A673 (cell line): ENCODE data around the gene FAM241B. TPM values are rescaled to one million over a fixed set of nuclear protein-coding genes. Genes with fewer than 3 reads are reported as not detected.

Experiments used
- BruUV-seq: library from RNA; stranded (reverse); fragments of 400-500 nt; replicated peaks from 2 replicates; lab custom pipeline; 2021; lab: Mats Ljungman, UMichigan
- CTCF ChIA-PET: fragments of 300-600 bp; sonication (Branson Sonifier 250); formaldehyde crosslinking; loops from one replicate; lab custom pipeline; 2022; ENCODE audit warnings: antibody characterized with exemption; lab: Charles Lee
- POLR2A ChIA-PET: fragments of 300-600 bp; sonication (Branson Sonifier 250); formaldehyde crosslinking; loops from one replicate; lab custom pipeline; 2022; ENCODE audit warnings: antibody characterized with exemption; ENCODE audit not compliant: low non-redundant PET; lab: Charles Lee
- DNase-seq: peaks from one replicate; pipeline ENCODE4 v3.0.0-alpha.2; 2015; ENCODE audit warnings: low spot score
- H3K27ac ChIP-seq: fragments of 200-600 bp; sonication (generic); 2 replicates; pipeline ENCODE4 v1.5.1; 2016; ENCODE audit warnings: mixed run types, low read depth, mild to moderate bottlenecking, mixed read lengths, antibody characterized with exemption, low read length; ENCODE audit not compliant: poor library complexity, severe bottlenecking
- H3K27me3 ChIP-seq: fragments of 200-600 bp; sonication (generic); replicated peaks from 2 replicates; pipeline ENCODE4 v1.6.1; 2017; ENCODE audit warnings: mixed run types, low read depth, mild to moderate bottlenecking, mixed read lengths, antibody characterized with exemption, low read length; ENCODE audit not compliant: insufficient read depth, poor library complexity
- H3K36me3 ChIP-seq: fragments of 200-600 bp; sonication (generic); 2 replicates; pipeline ENCODE4 v1.6.1; 2016; ENCODE audit warnings: mixed run types, mild to moderate bottlenecking, mixed read lengths, antibody characterized with exemption, low read length; ENCODE audit not compliant: insufficient read depth, poor library complexity, severe bottlenecking
- H3K4me1 ChIP-seq: fragments of 200-600 bp; sonication (generic); 2 replicates; pipeline ENCODE4 v1.6.1; 2017; ENCODE audit warnings: mixed run types, mild to moderate bottlenecking, mixed read lengths, antibody characterized with exemption, low read length; ENCODE audit not compliant: insufficient read depth, poor library complexity, severe bottlenecking
- H3K4me3 ChIP-seq: fragments of 200-600 bp; sonication (generic); 2 replicates; pipeline ENCODE4 v1.5.1; 2016; ENCODE audit warnings: low read depth, mixed run types, mild to moderate bottlenecking, mixed read lengths, low read length; ENCODE audit not compliant: poor library complexity, severe bottlenecking
- H3K9me3 ChIP-seq: fragments of 200-600 bp; sonication (generic); 2 replicates; pipeline ENCODE4 v1.6.1; 2016; ENCODE audit warnings: mixed run types, low read depth, mild to moderate bottlenecking, mixed read lengths, antibody characterized with exemption, low read length; ENCODE audit not compliant: poor library complexity, severe bottlenecking
- CTCF ChIP-seq: fragments of 300-800, 200-600 bp; sonication (generic); conservative IDR thresholded peaks from 2 replicates; pipeline ENCODE4 v1.5.1; 2017; ENCODE audit warnings: low read depth, mild to moderate bottlenecking, antibody characterized with exemption, low read length, moderate library complexity, mixed read lengths
- EZH2 ChIP-seq: fragments of 200-600 bp; sonication (generic); IDR thresholded peaks from 2 replicates; pipeline ENCODE4 v1.6.1; 2017; ENCODE audit warnings: borderline replicate concordance, low read depth, mild to moderate bottlenecking, mixed read lengths, antibody characterized with exemption, low read length; ENCODE audit not compliant: poor library complexity, severe bottlenecking
- intact Hi-C: fragments of 100-400 bp; cut with micrococcal nuclease; formaldehyde crosslinking; loops from one replicate; pipeline ENCODE4 v1.10.0; 2022; ENCODE audit not compliant: unreplicated experiment
- total RNA-seq: library from RNA; stranded (reverse); gene quantifications from 2 replicates; pipeline ENCODE4 v1.2.3, GENCODE V29; 2021

Gene FAM241B
- total RNA-seq, 1 experiment from 2014 or later = 4.2 TPM

- intact Hi-C loops = no loop called here
- DNase-seq = no peak
Observed at GRCh38 chr10:69631566-69631965, 1.5 kb downstream of the FAM241B start.

GRCh38 chr10:69632516-69633199 lies 2.6 kb downstream of the FAM241B start:
- POLR2A ChIA-PET = no interaction called here
- no TSS peak for BruUV-seq
- intact Hi-C loops = no loop called here
- Histone ChIP-seq H3K4me3 (no peak overlapping the region), H3K4me1 (no peaks in the 10 kb centered on the region), H3K27ac (no peak overlapping the region), H3K36me3 (no peaks in the 10 kb centered on the region), H3K9me3 (no peaks in the 10 kb centered on the region), H3K27me3 (peaks cover 6% of the 10 kb centered on the region)
- DNase-seq = no peak
- no peak for TF ChIP-seq EZH2
- no peak for TF ChIP-seq CTCF
- CTCF ChIA-PET = interaction anchor here (0.9 kb wide), 1 partner anchor 164 kb away, joined by 3 read pairs; no protein-coding TSS in a partner anchor

More at GRCh38 chr10:69631566-69631965, 1.5 kb downstream of the FAM241B start:
- Histone ChIP-seq H3K27ac (no peak overlapping the region), H3K4me1 (no peaks in the 10 kb centered on the region), H3K27me3 (peaks cover 6% of the 10 kb centered on the region), H3K36me3 (no peaks in the 10 kb centered on the region), H3K4me3 (no peak overlapping the region), H3K9me3 (no peaks in the 10 kb centered on the region)
- ChIA-PET POLR2A (no interaction called here), CTCF (interaction anchor here (0.9 kb wide), 1 partner anchor 163 kb away, joined by 3 read pairs; no protein-coding TSS in a partner anchor)
- TF ChIP-seq EZH2 = no peak
- TF ChIP-seq CTCF = no peak
- no TSS peak for BruUV-seq

- intact Hi-C loops = no loop called here
- Histone ChIP-seq H3K36me3 (no peaks in the 10 kb centered on the region), H3K4me3 (no peak overlapping the region), H3K27me3 (peaks cover 2% of the 10 kb centered on the region), H3K4me1 (no peaks in the 10 kb centered on the region), H3K9me3 (no peaks in the 10 kb centered on the region), H3K27ac (no peak overlapping the region)
- no peak for DNase-seq
- CTCF ChIA-PET = no interaction called here
- POLR2A ChIA-PET = no interaction called here
- BruUV-seq = no TSS peak
- TF ChIP-seq CTCF (no peak), EZH2 (no peak)
Observed at GRCh38 chr10:69633673-69634635, 3.9 kb downstream of the FAM241B start.
